LoVo (cell line): ENCODE results near the gene OGDH.

Experiments
- DNase-seq: peaks from one replicate; pipeline ENCODE4 v3.0.0-alpha.2; 2016; ENCODE audit warnings: low spot score

The OGDH gene

GRCh38 chr7:44738051-44738723, 131.8 kb downstream of the OGDH start:
- no peak for DNase-seq

GRCh38 chr7:44738876-44739665, 132.6 kb downstream of the OGDH start:
- DNase-seq: no peak

- no peak for DNase-seq
These were observed 133.6 kb downstream of the OGDH start for GRCh38 chr7:44740055-44740454.

GRCh38 chr7:44743750-44744149, 137.3 kb downstream of the OGDH start:
- no peak for DNase-seq

- DNase-seq: peak; percentile 95
These were observed 141.9 kb downstream of the OGDH start, which contains the start of gene ZMIZ2 for GRCh38 chr7:44748045-44748947. Gene ZMIZ2 (plus strand): TSS chr7:44748847. CDS start chr7:44756250, 7,403 bp downstream.

GRCh38 chr7:44748948-44749731, 142.7 kb downstream of the OGDH start:
- DNase-seq: no peak

GRCh38 chr7:44749992-44750391, 143.6 kb downstream of the OGDH start:
- DNase-seq: no peak

- DNase-seq: no peak
These were observed 144.0 kb downstream of the OGDH start for GRCh38 chr7:44750424-44750823.

GRCh38 chr7:44750921-44751571, 144.6 kb downstream of the OGDH start:
- DNase-seq: no peak

- no peak for DNase-seq
These were observed 146.4 kb downstream of the OGDH start for GRCh38 chr7:44752822-44753221.

- peak; percentile 36 for DNase-seq
These were observed 148.6 kb downstream of the OGDH start for GRCh38 chr7:44754802-44755697.

- no peak for DNase-seq
These were observed 149.5 kb downstream of the OGDH start for GRCh38 chr7:44755698-44756627.

GRCh38 chr7:44756904-44757303, 150.5 kb downstream of the OGDH start:
- no peak for DNase-seq

GRCh38 chr7:44757311-44757710, 150.9 kb downstream of the OGDH start:
- no peak for DNase-seq

- DNase-seq: no peak
These were observed 151.3 kb downstream of the OGDH start for GRCh38 chr7:44757739-44758138.
